Measurements from ENCODE around the gene USP33.

GRCh38 chr1:77797991-77798390 lies 38.3 kb upstream of the USP33 start:
- TF ChIP-seq CTCF (IDR thresholded peaks at IDR 0.05) (no peak), PBX3 (IDR thresholded peaks at IDR 0.05) (no peak), POLR2AphosphoS5 (IDR thresholded peaks at IDR 0.05; ENCODE audit: low read depth, low read length) (no peak), YY1 (IDR thresholded peaks at IDR 0.05; ENCODE audit: low read depth) (no peak)
- TF ChIP-seq, protein P1, sequence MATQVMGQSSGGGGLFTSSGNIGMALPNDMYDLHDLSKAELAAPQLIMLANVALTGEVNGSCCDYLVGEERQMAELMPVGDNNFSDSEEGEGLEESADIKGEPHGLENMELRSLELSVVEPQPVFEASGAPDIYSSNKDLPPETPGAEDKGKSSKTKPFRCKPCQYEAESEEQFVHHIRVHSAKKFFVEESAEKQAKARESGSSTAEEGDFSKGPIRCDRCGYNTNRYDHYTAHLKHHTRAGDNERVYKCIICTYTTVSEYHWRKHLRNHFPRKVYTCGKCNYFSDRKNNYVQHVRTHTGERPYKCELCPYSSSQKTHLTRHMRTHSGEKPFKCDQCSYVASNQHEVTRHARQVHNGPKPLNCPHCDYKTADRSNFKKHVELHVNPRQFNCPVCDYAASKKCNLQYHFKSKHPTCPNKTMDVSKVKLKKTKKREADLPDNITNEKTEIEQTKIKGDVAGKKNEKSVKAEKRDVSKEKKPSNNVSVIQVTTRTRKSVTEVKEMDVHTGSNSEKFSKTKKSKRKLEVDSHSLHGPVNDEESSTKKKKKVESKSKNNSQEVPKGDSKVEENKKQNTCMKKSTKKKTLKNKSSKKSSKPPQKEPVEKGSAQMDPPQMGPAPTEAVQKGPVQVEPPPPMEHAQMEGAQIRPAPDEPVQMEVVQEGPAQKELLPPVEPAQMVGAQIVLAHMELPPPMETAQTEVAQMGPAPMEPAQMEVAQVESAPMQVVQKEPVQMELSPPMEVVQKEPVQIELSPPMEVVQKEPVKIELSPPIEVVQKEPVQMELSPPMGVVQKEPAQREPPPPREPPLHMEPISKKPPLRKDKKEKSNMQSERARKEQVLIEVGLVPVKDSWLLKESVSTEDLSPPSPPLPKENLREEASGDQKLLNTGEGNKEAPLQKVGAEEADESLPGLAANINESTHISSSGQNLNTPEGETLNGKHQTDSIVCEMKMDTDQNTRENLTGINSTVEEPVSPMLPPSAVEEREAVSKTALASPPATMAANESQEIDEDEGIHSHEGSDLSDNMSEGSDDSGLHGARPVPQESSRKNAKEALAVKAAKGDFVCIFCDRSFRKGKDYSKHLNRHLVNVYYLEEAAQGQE (IDR thresholded peaks at IDR 0.05; ENCODE audit: low read depth, low read length), result no peak
- TF ChIP-seq, protein P2, sequence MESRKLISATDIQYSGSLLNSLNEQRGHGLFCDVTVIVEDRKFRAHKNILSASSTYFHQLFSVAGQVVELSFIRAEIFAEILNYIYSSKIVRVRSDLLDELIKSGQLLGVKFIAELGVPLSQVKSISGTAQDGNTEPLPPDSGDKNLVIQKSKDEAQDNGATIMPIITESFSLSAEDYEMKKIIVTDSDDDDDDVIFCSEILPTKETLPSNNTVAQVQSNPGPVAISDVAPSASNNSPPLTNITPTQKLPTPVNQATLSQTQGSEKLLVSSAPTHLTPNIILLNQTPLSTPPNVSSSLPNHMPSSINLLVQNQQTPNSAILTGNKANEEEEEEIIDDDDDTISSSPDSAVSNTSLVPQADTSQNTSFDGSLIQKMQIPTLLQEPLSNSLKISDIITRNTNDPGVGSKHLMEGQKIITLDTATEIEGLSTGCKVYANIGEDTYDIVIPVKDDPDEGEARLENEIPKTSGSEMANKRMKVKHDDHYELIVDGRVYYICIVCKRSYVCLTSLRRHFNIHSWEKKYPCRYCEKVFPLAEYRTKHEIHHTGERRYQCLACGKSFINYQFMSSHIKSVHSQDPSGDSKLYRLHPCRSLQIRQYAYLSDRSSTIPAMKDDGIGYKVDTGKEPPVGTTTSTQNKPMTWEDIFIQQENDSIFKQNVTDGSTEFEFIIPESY (IDR thresholded peaks at IDR 0.05; ENCODE audit: borderline replicate concordance, low read depth), result no peak

Measured in SK-N-SH (cell line).